Measurements from ENCODE around the gene PNMA8C. TPM values are rescaled to one million over a fixed set of nuclear protein-coding genes. Genes with fewer than 3 reads are reported as not detected.
"Not testable (repeated sequence)": the region's sequence is repeated elsewhere in the genome, so short reads cannot be mapped to it uniquely, and the experiment has no call there.

Gene PNMA8C
- polyA plus RNA-seq, 2 donors = not detected

GRCh38 chr19:46433470-46433869, 4.7 kb upstream of the PNMA8C start:
- not testable (repeated sequence) for H3K27me3 ChIP-seq (ENCODE audit: control insufficient read depth in 1 of 2, insufficient read depth in 2 of 2, low read length in 2 of 2); H3K9me3 ChIP-seq (ENCODE audit: control insufficient read depth in 2 of 2, insufficient read depth in 1 of 2, low read depth in 1 of 2, low read length in 1 of 2); H3K4me1 ChIP-seq (ENCODE audit: control insufficient read depth in 2 of 2, insufficient read depth in 2 of 2, low read length in 1 of 2); H3K27ac ChIP-seq (ENCODE audit: low read depth in 2 of 2, low read length in 1 of 2); H3K4me3 ChIP-seq (ENCODE audit: low read depth in 1 of 2, low read length in 2 of 2); H3K36me3 ChIP-seq (ENCODE audit: control insufficient read depth in 2 of 2, insufficient read depth in 2 of 2, low read length in 1 of 2)
- WGBS, 2 donors = 46 to 52% methylated on average over 7 of the region's 7 CpGs

GRCh38 chr19:46431824-46432223, 3.1 kb upstream of the PNMA8C start:
- peaks cover 3 to 7% of the 10 kb centered on the region in 2 donors for H3K27me3 ChIP-seq (ENCODE audit: control insufficient read depth in 1 of 2, insufficient read depth in 2 of 2, low read length in 2 of 2)
- no peaks in the 10 kb centered on the region for H3K36me3 ChIP-seq (ENCODE audit: control insufficient read depth in 2 of 2, insufficient read depth in 2 of 2, low read length in 1 of 2)
- H3K27ac ChIP-seq (ENCODE audit: low read depth in 2 of 2, low read length in 1 of 2) = no peak overlapping the region
- WGBS, 2 donors = 44 to 58% methylated on average over 9 to 10 of the region's 10 CpGs
- H3K4me3 ChIP-seq (ENCODE audit: low read depth in 1 of 2, low read length in 2 of 2) = no peak overlapping the region
- H3K4me1 ChIP-seq (ENCODE audit: control insufficient read depth in 2 of 2, insufficient read depth in 2 of 2, low read length in 1 of 2) = peaks cover 3% of the 10 kb centered on the region in 2 donors
- no peaks in the 10 kb centered on the region for H3K9me3 ChIP-seq (ENCODE audit: control insufficient read depth in 2 of 2, insufficient read depth in 1 of 2, low read depth in 1 of 2, low read length in 1 of 2)

DNA sequence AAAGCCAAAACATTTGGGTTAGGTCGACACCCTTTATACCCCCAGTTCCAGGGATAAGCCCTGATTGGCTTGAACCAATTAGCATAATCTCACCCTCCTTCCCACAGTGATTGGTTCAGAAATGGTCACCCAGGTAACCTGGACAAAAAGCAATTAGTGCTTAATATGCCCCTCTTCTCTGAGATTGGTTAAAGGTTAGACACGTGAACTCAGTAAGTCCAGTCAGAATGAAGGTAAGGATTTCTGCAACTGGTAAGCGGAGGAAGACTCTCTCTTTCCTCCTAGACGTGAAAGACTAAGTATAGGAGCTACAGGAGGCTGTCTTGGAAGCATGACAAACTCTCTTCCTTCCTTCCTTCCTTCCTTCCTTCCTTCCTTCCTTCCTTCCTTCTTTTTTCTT, 1.3 kb upstream of the PNMA8C start:
- Histone ChIP-seq H3K9me3 (ENCODE audit: control insufficient read depth in 2 of 2, insufficient read depth in 1 of 2, low read depth in 1 of 2, low read length in 1 of 2) (no peaks in the 10 kb centered on the region), H3K36me3 (ENCODE audit: control insufficient read depth in 2 of 2, insufficient read depth in 2 of 2, low read length in 1 of 2) (no peaks in the 10 kb centered on the region), H3K27ac (ENCODE audit: low read depth in 2 of 2, low read length in 1 of 2) (no peak overlapping the region), H3K4me3 (ENCODE audit: low read depth in 1 of 2, low read length in 2 of 2) (no peak overlapping the region), H3K4me1 (ENCODE audit: control insufficient read depth in 2 of 2, insufficient read depth in 2 of 2, low read length in 1 of 2) (peaks cover 3 to 5% of the 10 kb centered on the region in 2 donors), H3K27me3 (ENCODE audit: control insufficient read depth in 1 of 2, insufficient read depth in 2 of 2, low read length in 2 of 2) (peaks cover 3 to 7% of the 10 kb centered on the region in 2 donors)
- WGBS, 2 donors = 69 to 85% methylated on average over 4 of the region's 4 CpGs

GRCh38 chr19:46427518-46428045, 1.2 kb downstream of the PNMA8C start:
- peaks cover 3 to 5% of the 10 kb centered on the region in 2 donors for H3K4me1 ChIP-seq (ENCODE audit: control insufficient read depth in 2 of 2, insufficient read depth in 2 of 2, low read length in 1 of 2)
- H3K27ac ChIP-seq (ENCODE audit: low read depth in 2 of 2, low read length in 1 of 2) = no peak overlapping the region
- H3K27me3 ChIP-seq (ENCODE audit: control insufficient read depth in 1 of 2, insufficient read depth in 2 of 2, low read length in 2 of 2) = peaks cover 3 to 7% of the 10 kb centered on the region in 2 donors
- H3K4me3 ChIP-seq (ENCODE audit: low read depth in 1 of 2, low read length in 2 of 2) = no peak overlapping the region
- no peaks in the 10 kb centered on the region for H3K36me3 ChIP-seq (ENCODE audit: control insufficient read depth in 2 of 2, insufficient read depth in 2 of 2, low read length in 1 of 2)
- no peaks in the 10 kb centered on the region for H3K9me3 ChIP-seq (ENCODE audit: control insufficient read depth in 2 of 2, insufficient read depth in 1 of 2, low read depth in 1 of 2, low read length in 1 of 2)
- 77 to 81% methylated on average over 17 of the region's 17 CpGs for WGBS, 2 donors

DNA sequence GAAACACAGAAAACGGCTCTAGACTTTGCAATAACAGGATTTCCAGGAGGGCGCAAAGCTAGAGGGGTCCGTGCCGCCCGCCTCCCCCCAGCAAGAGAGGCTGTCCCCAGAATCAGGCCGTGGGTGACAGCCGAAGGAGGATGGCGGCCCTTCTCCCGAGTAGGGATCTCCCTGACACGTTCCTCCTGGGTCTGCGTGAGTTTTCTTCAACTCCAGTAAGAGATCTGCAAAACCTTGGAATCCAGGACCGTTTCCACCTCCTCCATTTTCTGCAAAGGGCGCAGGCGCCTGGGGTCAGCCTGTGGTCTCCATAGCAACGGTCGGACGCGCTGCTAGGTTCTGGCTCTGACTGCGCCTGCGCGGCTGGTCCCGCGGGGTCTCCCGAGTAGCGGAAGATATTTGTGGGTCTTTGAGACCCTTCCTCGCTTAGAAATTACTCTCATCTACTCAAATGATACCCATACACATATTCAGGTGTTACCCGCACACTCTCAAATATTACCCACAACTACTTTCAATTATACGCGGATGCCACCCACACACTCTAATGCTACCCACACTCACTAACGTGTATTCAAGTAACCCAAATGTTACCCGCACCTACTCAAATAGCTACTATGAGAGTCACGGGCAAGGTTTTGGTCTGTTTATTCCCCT, 2.1 kb downstream of the PNMA8C start:
- Histone ChIP-seq H3K4me1 (ENCODE audit: control insufficient read depth in 2 of 2, insufficient read depth in 2 of 2, low read length in 1 of 2) (peaks cover 3 to 5% of the 10 kb centered on the region in 2 donors), H3K4me3 (ENCODE audit: low read depth in 1 of 2, low read length in 2 of 2) (peak overlapping the region; percentile 27 to 33), H3K9me3 (ENCODE audit: control insufficient read depth in 2 of 2, insufficient read depth in 1 of 2, low read depth in 1 of 2, low read length in 1 of 2) (no peaks in the 10 kb centered on the region), H3K36me3 (ENCODE audit: control insufficient read depth in 2 of 2, insufficient read depth in 2 of 2, low read length in 1 of 2) (no peaks in the 10 kb centered on the region), H3K27me3 (ENCODE audit: control insufficient read depth in 1 of 2, insufficient read depth in 2 of 2, low read length in 2 of 2) (peaks cover 3 to 7% of the 10 kb centered on the region in 2 donors), H3K27ac (ENCODE audit: low read depth in 2 of 2, low read length in 1 of 2) (no peak overlapping the region)
- 2% methylated on average over 32 of the region's 32 CpGs for WGBS, 2 donors

GRCh38 chr19:46426035-46426505, 2.7 kb downstream of the PNMA8C start:
- Histone ChIP-seq H3K27ac (ENCODE audit: low read depth in 2 of 2, low read length in 1 of 2) (no peak overlapping the region), H3K9me3 (ENCODE audit: control insufficient read depth in 2 of 2, insufficient read depth in 1 of 2, low read depth in 1 of 2, low read length in 1 of 2) (no peaks in the 10 kb centered on the region), H3K27me3 (ENCODE audit: control insufficient read depth in 1 of 2, insufficient read depth in 2 of 2, low read length in 2 of 2) (peaks cover 3 to 7% of the 10 kb centered on the region in 2 donors), H3K4me1 (ENCODE audit: control insufficient read depth in 2 of 2, insufficient read depth in 2 of 2, low read length in 1 of 2) (peaks cover 3 to 5% of the 10 kb centered on the region in 2 donors), H3K4me3 (ENCODE audit: low read depth in 1 of 2, low read length in 2 of 2) (peak overlapping the region in 1 of 2 donors; percentile 33), H3K36me3 (ENCODE audit: control insufficient read depth in 2 of 2, insufficient read depth in 2 of 2, low read length in 1 of 2) (no peaks in the 10 kb centered on the region)
- WGBS, 2 donors = 10 to 17% methylated on average over 10 of the region's 10 CpGs

DNA sequence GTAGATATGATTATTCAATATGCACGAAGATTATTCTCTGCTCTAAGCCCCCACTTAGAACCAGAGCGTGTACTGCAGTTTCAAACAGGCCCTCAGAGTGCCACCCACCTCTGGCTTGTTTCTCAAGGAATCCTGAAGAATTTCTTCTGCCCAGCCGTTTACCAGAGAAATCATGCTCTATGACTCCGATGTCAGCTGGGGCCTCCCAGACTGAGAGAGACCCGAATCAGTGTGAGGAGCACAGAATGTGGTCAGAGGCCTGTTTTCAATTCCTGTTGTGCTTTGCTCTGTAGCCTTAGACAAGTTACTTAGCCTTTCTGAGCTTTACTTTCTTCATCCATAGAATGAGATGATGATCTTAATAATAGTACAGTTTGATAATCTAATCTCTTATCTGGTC, 5.5 kb downstream of the PNMA8C start:
- Histone ChIP-seq H3K27me3 (ENCODE audit: control insufficient read depth in 1 of 2, insufficient read depth in 2 of 2, low read length in 2 of 2) (peaks cover 3 to 7% of the 10 kb centered on the region in 2 donors), H3K9me3 (ENCODE audit: control insufficient read depth in 2 of 2, insufficient read depth in 1 of 2, low read depth in 1 of 2, low read length in 1 of 2) (no peaks in the 10 kb centered on the region), H3K27ac (ENCODE audit: low read depth in 2 of 2, low read length in 1 of 2) (no peak overlapping the region), H3K4me1 (ENCODE audit: control insufficient read depth in 2 of 2, insufficient read depth in 2 of 2, low read length in 1 of 2) (peaks cover 0 to 2% of the 10 kb centered on the region in 2 donors), H3K4me3 (ENCODE audit: low read depth in 1 of 2, low read length in 2 of 2) (no peak overlapping the region), H3K36me3 (ENCODE audit: control insufficient read depth in 2 of 2, insufficient read depth in 2 of 2, low read length in 1 of 2) (no peaks in the 10 kb centered on the region)
- 65 to 71% methylated on average over 5 of the region's 5 CpGs for WGBS, 2 donors

- peaks cover 0 to 2% of the 10 kb centered on the region in 2 donors for H3K4me1 ChIP-seq (ENCODE audit: control insufficient read depth in 2 of 2, insufficient read depth in 2 of 2, low read length in 1 of 2)
- no peak overlapping the region for H3K4me3 ChIP-seq (ENCODE audit: low read depth in 1 of 2, low read length in 2 of 2)
- H3K36me3 ChIP-seq (ENCODE audit: control insufficient read depth in 2 of 2, insufficient read depth in 2 of 2, low read length in 1 of 2) = no peaks in the 10 kb centered on the region
- H3K9me3 ChIP-seq (ENCODE audit: control insufficient read depth in 2 of 2, insufficient read depth in 1 of 2, low read depth in 1 of 2, low read length in 1 of 2) = no peaks in the 10 kb centered on the region
- no peak overlapping the region for H3K27ac ChIP-seq (ENCODE audit: low read depth in 2 of 2, low read length in 1 of 2)
- H3K27me3 ChIP-seq (ENCODE audit: control insufficient read depth in 1 of 2, insufficient read depth in 2 of 2, low read length in 2 of 2) = peaks cover 2% of the 10 kb centered on the region in 2 donors
- WGBS, 2 donors = 71 to 78% methylated on average over 2 of the region's 2 CpGs
Observed at GRCh38 chr19:46422344-46422743, 6.4 kb downstream of the PNMA8C start.

- WGBS, 2 donors = 75 to 83% methylated on average over 7 of the region's 7 CpGs
- Histone ChIP-seq H3K9me3 (ENCODE audit: control insufficient read depth in 2 of 2, insufficient read depth in 1 of 2, low read depth in 1 of 2, low read length in 1 of 2) (no peaks in the 10 kb centered on the region), H3K4me1 (ENCODE audit: control insufficient read depth in 2 of 2, insufficient read depth in 2 of 2, low read length in 1 of 2) (peaks cover 0 to 4% of the 10 kb centered on the region in 2 donors), H3K36me3 (ENCODE audit: control insufficient read depth in 2 of 2, insufficient read depth in 2 of 2, low read length in 1 of 2) (no peaks in the 10 kb centered on the region), H3K27ac (ENCODE audit: low read depth in 2 of 2, low read length in 1 of 2) (no peak overlapping the region), H3K27me3 (ENCODE audit: control insufficient read depth in 1 of 2, insufficient read depth in 2 of 2, low read length in 2 of 2) (peaks cover 0 to 3% of the 10 kb centered on the region in 2 donors), H3K4me3 (ENCODE audit: low read depth in 1 of 2, low read length in 2 of 2) (no peak overlapping the region)
Observed at GRCh38 chr19:46420056-46420455, 8.7 kb downstream of the PNMA8C start.

Measured in esophagus (tissue), 2 donors.